ENCODE measurements around the gene PTPN23.
A peak's percentile ranks its signal among the peaks of the same experiment; 100 is the strongest.

PTPN23 gene

DNA sequence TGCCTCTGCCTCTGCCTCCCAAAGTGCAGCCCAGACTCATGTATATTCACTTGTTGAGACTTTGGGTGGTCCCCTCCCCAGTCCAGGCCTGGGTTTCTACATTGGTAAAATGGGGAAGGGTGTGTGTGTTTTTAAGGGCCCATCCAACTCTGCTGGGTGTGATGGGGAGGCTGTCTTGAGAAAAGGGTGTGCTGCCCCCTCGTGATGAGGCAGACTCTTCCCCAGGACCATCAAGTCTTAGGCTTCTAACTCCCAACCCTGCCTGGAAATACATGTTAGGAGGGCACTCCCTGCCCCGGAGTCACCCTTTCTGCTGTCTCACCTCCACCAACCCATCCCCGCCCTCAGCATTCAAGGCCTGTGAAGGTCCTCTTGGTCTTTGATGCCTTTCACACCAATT lies 4.4 kb upstream of the PTPN23 start:
- no peak for DNase-seq

- DNase-seq: no peak
Measured at GRCh38 chr3:47377186-47377585, 3.6 kb upstream of the PTPN23 start.

GRCh38 chr3:47378869-47379268 lies 2.0 kb upstream of the PTPN23 start:
- no peak for DNase-seq

DNA sequence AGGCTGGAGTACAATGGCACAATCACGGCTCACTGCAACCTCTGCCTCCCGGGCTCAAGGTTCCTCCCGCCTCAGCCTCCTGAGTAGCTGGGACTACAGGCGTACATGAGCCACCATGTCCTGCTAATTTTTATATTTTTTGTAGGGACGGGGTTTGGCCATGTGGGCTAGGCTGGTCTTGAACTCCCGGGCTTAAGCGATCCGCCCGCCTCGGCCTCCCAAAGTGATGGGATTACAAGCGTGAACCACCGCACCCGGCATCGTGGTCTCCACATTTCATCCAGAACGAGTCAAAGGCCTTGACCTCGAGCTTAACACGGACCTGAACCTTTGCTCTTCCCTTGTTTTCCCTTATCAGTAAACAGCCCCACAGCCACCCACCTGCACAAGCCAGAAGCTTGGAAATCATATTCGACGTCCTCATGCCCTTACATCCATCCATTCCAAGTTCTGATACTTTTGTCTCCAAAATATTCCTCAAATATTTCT lies 1.4 kb upstream of the PTPN23 start:
- no peak for DNase-seq

GRCh38 chr3:47380026-47380600 lies 708 bp upstream of the PTPN23 start:
- no peak for DNase-seq

DNA sequence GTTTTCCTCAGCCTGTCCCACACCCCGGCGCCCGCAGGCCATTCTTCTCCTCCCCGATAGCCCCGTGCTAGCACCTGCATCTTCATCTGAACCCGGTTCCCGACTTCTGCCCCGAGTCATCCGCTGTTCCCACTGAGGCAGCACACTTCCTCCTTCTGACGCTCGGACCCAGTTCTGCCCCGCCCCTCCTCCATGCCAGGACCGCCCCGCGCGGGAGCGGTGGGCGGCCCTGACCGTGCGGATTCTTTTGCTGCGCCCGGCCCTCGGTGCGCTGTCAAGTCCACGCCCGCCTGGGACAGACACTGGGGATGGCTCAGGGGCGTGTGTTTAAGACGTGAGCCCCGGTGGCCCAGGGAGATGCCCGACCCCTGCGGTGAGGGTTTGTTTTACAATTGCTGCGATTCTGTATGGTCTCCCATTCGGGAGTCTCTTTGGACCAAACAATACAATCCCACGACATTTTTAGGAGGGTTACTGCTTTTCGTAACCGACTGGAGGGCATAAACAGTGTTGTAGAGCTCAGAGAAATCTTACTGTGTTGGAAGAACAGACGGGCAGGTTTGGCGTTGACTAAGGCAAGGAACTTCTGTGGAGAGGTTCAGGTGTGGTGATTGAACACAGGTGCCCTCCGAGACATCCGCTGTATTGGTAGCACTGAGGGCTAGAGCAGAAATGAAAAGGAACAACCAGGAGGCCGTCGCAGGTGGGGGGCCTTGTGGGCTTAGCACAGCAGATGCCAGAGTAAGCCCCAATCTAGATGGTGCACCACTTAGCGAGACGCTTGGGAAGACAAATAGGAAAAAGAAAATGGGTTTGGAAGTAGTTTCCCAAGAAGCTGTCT lies 716 bp downstream of the PTPN23 start:
- peak; percentile 41 to 74 for DNase-seq

DNA sequence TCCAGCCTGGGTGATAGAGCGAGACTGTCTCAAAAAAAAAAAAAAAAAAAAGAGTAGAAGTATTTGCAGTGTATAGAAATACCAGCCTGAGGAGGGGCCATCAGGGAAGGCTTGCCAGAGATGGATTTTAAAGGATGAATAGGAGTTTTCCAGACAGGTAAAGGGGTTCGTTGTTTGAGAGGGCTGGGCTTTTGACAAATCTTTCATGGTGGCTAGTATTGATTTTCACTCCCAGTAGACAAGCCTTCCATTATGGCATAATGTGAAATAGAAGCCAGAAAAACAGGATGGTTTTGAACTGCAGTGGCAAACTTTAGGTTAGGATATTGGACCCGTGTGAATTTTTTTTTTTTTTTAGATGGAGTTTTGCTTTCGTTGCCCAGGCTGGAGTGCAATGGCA lies 3.6 kb downstream of the PTPN23 start:
- no peak for DNase-seq

GRCh38 chr3:47385007-47385406 lies 4.2 kb downstream of the PTPN23 start:
- DNase-seq: no peak

- DNase-seq: no peak
Measured at GRCh38 chr3:47385796-47386195, 5.0 kb downstream of the PTPN23 start.

GRCh38 chr3:47392933-47393332 lies 12.1 kb downstream of the PTPN23 start:
- no peak for DNase-seq

GRCh38 chr3:47394140-47394870 lies 13.5 kb downstream of the PTPN23 start:
- DNase-seq: no peak

DNA sequence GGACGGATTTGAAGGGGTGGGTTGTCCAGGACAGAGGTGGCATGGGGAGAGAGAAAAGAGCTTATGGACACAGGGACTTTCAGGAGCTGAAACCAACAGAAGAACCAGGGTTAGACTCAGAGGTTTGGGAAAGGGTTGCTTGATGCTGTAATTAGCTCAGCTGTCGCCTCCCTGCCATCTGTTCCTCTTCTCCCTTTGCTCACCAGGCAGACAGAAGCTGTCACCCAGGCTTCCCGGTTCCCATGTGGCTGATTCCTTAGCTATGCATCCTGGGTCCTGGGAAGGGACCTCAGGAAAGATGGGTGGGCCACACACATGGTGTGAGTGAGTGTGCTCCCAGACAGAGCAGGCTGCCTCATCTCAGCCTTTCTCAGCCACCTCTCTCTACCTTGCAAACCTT lies 14.1 kb downstream of the PTPN23 start:
- DNase-seq: peak in 1 of 2 experiments; percentile 4

DNA sequence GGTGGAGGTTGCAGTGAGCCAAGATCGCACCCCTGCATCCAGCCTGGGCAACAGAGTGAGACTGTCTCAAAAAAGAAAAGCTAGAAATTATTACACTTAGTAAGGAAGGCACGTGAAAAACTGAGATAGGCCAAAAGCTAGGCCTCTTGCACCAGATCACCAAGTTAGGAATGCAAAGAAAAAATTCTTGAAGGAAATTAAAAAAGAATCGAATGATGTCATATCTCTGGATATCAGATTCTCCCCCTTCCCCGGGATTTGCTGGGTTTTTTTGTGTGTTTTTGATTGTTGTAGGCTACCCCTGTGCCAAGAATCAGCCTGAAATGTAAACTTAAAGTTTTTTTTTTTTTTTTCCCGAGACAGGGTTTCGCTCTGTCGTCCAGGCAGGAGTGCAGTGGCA lies 17.4 kb downstream of the PTPN23 start:
- DNase-seq: no peak

DNA sequence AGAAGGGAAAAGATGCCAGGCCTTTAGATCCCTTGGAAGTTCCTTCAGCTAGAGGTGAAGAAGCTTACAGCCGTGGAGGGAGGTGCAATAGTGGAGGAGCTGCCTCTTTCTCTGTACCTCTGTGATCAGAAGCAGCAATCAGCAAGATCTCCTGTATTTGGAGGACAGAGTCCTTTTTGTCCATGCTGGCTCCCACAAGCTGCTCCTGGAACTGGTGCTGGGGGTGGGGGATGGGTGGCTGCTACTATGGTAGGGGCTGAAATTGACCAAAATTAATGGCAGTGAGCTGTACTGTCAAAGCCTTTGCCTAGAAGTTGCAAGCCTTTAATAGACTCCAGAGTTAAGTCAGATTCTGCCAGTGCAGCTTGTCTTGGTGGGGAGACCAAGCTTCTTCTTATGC lies 18.2 kb downstream of the PTPN23 start:
- DNase-seq: no peak

- DNase-seq: no peak
Measured at GRCh38 chr3:47399531-47400270, 18.9 kb downstream of the PTPN23 start.

- no peak for DNase-seq
Measured at GRCh38 chr3:47404431-47404876, 23.6 kb downstream of the PTPN23 start.

DNA sequence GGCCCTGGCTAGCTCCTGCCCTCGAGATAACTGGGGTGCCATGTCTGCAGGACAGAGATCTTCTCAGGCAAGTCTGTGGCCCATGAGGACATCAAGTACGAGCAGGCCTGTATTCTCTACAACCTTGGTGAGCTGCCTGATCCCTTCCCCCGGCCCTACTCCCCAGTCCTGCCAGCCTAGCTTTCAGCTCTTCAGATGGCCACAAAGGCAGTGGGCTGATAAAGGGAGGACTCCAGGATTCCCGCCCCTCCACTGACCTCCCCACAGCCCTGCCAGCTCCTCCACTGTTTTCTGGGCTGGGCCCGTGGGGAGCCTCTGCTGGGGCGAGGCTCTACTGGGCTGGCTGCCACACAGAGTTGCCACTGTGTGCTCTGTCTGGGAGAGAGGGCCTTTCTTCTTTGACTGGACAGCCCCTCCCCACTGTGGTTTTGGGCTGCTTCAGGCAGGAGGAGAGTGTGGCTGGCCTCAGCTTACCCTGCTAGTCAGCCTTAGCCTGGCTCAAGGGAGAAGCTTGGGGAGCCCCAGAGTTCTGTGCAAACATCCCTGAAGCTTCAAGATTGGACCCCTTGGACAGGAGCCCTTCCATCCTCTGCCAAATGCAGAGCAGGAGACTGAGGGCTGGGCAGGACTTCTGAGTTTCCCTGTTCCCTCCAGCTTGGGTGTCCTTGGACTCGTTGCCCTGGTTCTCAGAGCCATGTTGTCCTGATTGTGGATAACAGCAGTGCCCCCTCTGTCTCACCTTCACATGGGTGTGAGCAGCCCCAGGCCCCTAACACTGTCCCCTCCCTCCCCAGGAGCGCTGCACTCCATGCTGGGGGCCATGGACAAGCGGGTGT lies 24.4 kb downstream of the PTPN23 start:
- DNase-seq: no peak

DNA sequence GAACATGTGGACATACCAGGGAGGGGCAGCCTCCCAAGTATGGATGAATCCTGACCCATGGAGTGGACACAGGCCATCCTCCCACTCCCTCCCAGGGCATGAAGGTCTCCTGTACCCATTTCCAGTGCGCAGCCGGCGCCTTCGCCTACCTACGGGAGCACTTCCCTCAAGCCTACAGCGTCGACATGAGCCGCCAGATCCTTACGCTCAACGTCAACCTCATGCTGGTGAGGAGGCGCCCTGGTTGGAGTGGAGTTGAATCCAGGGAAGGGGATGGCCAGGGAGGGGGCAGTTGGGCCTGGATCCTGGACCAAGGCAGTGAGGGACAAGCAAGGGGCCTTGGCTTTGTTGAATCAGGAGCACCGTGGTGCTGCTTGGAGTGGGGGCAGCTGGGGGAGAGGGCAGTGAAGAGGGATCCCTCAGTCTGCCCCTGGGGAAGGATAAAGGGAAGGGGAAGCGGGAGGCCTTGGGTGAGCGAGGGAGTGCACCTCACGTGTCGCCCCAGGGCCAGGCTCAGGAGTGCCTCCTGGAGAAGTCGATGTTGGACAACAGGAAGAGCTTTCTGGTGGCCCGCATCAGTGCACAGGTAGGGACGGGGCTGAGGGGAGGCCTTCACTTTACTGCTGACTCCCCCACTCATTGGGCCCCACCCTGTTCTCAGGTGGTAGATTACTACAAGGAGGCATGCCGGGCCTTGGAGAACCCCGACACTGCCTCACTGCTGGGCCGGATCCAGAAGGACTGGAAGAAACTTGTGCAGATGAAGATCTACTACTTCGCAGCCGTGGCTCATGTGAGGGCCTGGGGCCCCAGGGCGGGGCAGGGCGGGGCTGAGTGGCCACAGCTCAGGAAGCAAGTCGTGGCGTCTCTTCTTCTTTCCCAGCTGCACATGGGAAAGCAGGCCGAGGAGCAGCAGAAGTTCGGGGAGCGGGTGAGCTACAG lies 25.3 kb downstream of the PTPN23 start:
- DNase-seq: no peak

DNA sequence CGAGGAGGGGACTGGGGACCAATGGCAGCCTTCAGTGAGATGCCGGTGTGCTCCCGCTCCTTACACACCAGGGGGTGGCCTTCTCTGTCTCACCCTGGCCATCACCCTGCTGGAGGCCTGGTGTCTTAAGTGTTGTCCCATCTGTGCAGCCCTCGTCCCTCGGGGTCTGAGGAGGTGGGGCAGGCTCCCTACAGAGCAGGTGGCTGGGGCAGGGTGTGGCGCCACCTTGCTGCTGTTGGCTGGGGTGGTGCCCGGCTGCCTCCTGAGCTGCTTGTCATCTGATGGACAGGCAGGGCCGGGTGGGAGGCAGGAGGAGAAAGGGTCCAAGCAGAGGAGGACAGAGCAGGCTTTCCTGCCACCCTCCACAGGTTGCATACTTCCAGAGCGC lies 25.9 kb downstream of the PTPN23 start:
- no peak for DNase-seq

GRCh38 chr3:47407237-47407636 lies 26.4 kb downstream of the PTPN23 start:
- DNase-seq: no peak
